Stimulated activated CD4-positive, alpha-beta T cell treated with anti-CD3 and anti-CD28 coated beads, Interleukin-15, amount 100 ng/mL, for 24 hours (primary cell): ENCODE results near the gene AUTS2.
"Not testable (repeated sequence)": the region's sequence is repeated elsewhere in the genome, so short reads cannot be mapped to it uniquely, and the experiment has no call there.

Experiments used
- DNase-seq: peaks from one replicate; pipeline ENCODE4 v3.0.0-alpha.2; 2020

AUTS2 gene

DNA sequence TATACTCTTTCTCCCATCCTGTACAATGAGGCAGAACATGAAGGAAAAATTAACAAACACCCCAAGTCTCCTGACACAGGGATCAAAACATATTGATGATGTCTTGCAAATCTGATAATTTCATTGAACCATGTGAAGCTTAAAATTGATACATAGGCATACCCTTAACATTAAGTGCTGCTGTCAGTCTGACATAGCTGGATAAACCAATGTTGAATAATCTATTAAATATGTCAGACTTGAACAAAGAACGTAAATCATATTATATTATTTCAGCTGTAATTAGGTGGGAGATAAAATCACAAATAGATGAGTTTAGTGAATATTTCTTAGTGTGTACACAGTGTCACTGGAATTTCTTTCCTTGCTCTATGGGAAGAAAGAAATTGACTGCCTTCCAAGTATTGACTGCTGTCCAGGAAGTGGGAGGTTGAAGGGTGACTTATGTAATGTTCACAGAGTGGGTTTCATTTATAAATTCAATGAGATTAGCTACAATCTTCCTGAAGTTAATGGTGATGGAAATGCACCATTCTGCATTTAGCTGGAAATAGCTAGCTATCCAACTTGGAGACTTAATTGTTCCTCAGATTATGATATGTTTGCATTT lies 170.8 kb downstream of the AUTS2 start:
- DNase-seq = no peak

- DNase-seq = no peak
These were observed 171.6 kb downstream of the AUTS2 start for GRCh38 chr7:69769826-69770225.

DNA sequence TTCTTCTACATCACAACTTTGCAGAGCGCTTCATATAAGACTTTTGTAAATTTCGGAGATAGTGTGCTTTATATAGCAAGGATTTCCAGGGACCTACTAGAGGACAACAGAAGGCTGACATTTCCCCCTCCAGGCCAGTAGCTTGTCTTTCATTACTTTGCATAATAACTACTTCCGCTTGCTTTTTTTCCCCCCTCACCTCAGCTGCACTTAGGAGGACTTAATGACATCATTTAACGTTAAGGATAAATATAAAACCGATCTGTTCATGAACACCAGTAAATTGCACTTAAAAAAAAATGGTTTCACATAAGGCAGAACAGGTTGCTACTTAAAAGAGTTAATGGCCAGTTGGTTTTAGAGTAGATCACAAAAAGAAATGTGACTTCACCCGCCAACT lies 172.3 kb downstream of the AUTS2 start:
- no peak for DNase-seq

DNA sequence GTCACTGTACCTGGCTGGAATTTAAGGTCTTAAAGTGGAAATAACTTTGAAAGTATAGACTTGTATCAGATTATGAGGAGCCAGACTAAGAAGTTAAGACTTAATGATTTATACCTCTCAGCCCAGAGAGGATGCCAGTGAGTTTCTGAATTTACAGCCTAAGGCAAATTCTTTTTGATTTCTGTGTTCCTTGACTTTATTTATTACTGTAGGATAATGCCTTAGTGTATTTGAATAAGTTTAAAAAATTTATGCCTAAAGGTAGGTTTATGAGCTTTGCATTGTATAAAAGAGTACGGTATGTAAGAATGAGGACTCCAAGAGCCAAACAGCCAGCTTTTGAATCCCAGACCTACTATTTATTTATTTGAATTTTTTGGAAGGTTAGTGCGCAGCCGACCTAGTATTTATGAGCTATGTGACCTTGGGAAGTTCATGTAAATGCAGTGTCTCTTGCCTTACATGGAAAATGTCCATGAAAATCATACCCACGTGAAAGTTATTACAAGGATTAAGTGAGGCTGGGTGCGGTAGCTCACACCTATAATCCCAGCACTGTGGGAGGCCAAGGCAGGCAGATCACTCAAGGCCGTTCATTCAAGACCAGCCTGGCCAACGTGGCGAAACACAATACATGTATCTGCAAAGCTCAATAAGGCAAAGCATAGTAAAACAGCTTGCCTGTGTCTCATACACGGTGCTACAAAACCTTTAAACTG lies 174.6 kb downstream of the AUTS2 start:
- no peak for DNase-seq

DNA sequence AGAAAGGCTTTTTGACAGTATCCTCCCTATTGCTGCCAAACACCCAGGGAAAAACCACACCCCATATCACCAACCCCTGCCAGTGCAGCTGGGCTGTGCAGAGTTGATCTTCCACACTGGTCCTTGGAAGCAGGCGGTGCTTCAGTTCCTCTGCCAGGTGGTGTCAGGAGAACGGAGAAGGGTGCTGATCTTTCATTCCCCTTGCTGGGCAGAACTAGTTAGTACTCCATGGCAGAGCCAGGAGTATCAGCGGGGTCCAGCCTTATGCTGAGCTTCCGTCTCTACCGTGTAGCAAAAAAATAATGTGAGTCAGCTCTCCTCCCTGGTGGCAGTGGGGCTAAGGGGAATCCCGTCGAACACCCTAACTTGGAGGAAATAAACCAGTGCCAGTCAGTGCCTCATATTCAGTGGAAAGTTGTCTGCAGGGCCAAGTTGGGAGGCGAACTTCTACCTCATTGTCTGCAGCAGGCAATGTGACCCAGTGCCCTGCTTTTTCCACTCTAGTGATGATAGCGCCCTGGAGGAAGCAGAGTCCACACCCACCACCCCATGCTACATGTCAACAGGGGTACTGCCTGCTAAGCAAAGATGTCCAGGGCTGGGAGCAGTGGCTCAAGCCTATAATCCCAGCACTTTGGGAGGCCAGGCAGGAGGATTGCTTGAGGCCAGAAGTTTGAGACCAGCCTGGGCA lies 175.4 kb downstream of the AUTS2 start:
- DNase-seq = no peak

DNA sequence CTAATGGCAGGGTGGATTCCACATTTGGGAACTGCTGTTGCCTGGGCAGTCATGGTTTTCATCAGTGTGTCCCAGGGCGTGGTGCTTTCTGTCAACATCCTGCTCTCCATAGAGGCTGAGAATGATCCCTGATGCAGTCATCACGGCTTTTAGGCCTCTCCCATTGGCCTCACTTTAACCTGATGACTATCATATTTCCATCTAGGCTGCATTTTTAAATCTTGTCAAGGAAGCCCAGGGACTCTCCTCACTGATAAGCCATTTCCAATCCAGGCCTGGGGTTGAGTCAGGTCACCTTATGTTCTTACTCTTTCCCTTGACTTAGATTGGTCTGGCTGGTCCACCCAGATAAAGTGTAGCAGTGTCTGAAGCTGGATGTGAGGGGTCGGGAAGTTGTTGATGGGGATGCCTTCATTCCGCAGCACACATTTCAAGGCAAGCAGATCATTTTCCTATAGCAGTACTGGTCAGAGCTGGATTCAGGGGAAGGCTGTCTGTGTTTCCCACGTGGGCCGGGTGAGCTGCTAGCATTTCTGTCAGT lies 177.0 kb downstream of the AUTS2 start:
- DNase-seq = no peak

DNA sequence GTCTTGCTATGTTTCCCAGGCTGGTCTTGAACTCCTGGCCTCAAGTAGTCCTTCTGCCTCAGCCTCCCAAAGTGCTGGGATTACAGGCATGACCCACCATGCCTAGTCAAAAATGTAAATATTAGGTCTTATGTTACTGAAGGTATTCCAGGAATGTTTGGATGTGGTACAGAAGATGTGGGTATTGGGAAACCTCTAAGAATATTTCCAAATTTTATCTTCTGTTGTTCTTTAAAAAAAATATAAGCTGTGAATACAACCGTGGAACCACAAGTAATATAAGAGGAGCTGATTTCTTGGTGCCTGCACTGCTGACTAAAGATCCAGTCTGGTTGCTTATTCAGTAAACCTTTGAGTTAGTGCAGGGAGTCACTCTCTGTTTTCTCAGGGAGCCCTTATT lies 178.3 kb downstream of the AUTS2 start:
- no peak for DNase-seq

- DNase-seq = no peak
These were observed 179.9 kb downstream of the AUTS2 start for GRCh38 chr7:69778138-69778537.

DNA sequence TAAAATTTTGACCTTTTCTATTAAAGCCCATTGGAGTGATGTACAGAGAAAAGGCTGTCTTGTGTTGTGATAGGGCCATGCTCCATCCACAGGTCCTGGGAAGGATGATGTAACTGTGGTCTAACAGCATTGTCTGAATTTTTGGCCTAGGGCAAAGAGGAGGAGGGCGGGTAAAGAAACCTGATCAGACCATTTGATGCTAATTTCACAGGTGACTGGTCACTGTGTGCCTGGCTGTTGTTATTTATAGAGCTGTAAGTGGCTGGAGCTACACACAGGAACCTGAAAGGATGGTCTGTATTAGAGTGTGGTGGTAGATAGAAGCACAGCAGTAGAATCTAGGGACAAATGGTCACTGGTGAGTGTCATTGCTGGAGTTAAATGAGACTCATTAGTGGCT lies 182.1 kb downstream of the AUTS2 start:
- no peak for DNase-seq

- no peak for DNase-seq
These were observed 183.2 kb downstream of the AUTS2 start for GRCh38 chr7:69781412-69781846.

- DNase-seq = no peak
These were observed 184.8 kb downstream of the AUTS2 start for GRCh38 chr7:69782917-69783684.

GRCh38 chr7:69786130-69786529 lies 187.9 kb downstream of the AUTS2 start:
- DNase-seq = not testable (repeated sequence)

DNA sequence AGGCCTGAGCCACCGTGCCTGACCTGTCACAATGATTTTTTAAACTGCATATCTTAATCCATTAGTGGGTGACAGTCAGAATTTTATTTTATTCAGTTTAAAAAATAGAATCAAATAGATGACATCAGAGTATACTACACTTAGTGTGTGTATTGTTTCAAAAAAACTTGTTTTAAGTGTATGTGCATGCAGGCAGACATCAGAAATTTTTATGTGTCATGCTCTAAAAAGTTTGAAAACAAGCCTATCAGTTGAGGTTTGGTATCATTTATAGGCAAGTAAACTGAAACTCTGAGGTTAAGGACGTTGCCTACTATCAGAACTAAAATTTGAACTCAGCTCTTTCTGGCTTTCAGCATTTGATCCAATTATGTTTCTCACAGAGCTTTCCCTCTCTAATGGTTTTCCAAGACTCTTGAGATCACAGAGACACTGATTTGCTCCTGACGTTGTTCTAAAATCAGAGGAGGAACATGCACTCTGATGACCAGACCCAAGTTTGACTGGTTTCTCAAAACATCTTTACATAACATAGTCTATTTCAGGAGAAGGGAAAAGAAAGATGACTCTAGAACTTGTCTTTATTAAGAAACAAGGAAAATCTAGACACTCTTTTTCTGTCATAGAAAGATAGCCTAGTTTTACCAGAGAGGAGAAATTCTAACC lies 188.6 kb downstream of the AUTS2 start:
- no peak for DNase-seq

DNA sequence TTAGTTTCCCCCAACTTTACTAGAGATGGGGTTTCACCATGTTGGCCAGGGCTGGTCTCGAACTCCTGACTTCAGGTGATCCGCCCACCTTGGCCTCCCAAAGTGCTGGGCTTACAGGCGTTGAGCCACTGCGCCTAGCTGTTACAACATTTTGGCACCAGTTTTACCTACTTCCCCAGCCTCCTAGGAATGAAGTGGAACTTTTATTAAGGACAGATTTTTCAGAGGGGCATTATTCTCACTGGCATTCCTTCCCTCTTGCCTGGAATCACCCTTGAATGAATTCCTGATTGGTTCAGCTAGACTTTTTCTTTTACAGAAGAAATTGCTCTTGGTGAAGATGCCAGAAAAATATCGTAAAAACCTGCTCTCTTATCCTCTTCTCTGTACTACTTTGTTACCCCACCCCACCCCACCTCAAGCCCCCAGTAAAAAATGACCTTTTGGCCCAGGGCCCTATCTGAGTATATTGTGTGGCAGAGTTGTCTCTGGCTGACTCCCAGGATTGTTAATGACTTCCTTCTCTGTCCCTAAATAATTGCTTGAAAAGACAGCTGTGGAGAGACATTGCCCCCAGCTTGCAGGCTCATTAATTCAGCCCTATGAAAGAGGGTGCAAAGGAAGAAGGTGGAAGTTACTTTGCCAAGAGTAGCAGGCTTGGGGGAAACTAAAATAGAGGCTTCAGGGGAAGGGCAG lies 189.6 kb downstream of the AUTS2 start:
- DNase-seq = no peak

- DNase-seq = no peak
These were observed 191.3 kb downstream of the AUTS2 start for GRCh38 chr7:69789563-69789962.

DNA sequence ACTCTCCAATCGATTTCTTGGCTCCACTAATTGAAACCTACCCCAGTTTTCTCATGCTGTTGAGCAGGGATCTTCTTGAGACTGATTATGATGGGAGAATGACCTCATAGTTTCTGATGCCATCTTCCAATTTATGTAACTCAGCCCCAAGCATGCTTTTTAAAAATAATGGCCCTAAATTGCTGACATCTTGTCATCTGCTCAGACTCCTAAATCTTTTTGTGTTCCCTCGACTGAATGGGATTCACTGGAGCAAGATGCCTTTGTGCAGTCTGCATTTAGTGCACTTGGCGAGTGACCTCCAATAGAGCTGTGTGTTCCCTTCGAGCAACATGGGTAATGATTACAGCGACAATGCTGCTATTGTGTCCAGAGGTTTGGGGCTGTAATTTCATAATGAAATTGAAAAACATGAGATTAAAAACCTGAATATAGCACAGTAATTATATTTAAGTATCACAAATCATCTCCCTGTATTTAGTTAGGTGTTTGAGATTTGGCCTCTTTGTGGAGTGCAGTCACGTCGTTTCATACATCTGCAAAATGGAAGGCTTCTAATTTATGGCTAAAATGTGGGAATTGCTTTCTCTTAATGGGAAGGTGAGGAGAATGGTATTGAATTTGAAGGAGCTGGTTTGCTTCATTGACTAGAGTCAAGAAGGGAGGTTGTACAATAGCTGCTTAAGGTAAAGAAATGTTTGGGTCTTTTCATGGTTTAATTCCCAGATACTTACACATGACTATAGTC lies 192.9 kb downstream of the AUTS2 start:
- no peak for DNase-seq

- DNase-seq = no peak
These were observed 193.5 kb downstream of the AUTS2 start for GRCh38 chr7:69791739-69792138.

GRCh38 chr7:69795932-69796331 lies 197.7 kb downstream of the AUTS2 start:
- no peak for DNase-seq

DNA sequence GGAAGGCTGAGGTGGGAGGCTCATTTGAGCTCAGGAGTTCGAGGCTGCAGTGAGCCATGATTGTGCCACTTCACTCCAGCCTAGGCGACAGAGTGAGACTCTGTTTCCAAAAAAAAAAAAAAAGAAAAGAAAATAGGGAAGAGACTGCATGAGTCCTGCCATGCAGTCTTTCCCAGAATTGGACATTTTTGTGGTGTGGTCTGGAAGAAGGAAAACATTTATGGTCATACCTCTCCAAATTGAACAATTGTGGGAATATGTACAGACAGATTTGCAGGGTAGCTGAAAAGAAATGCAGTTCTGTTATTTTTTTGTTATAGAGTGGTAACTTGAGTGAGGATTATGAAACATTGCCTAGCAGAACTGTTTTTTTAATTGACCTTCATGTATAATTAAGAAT lies 198.1 kb downstream of the AUTS2 start:
- DNase-seq = no peak

- no peak for DNase-seq
These were observed 200.9 kb downstream of the AUTS2 start for GRCh38 chr7:69799048-69799697.

GRCh38 chr7:69799990-69800389 lies 201.7 kb downstream of the AUTS2 start:
- DNase-seq = no peak
